ENCODE results near the gene VCAM1. TPM values are rescaled to one million over a fixed set of nuclear protein-coding genes. Genes with fewer than 3 reads are reported as not detected.

The VCAM1 gene
- total RNA-seq, 4 donors from 2014 or later: 5.8 to 25.7 (median 7.9) TPM

- Histone ChIP-seq H3K36me3 (no peaks in the 10 kb centered on the region), H3K4me1 (peaks cover 0 to 14% (median 4%) of the 10 kb centered on the region in 4 donors), H3K4me3 (no peak overlapping the region), H3K9me3 (no peaks in the 10 kb centered on the region), H3K27ac (replicated peaks in 1 of 4) (no peak overlapping the region), H3K27me3 (no peaks in the 10 kb centered on the region)
- TF ChIP-seq, protein P1, sequence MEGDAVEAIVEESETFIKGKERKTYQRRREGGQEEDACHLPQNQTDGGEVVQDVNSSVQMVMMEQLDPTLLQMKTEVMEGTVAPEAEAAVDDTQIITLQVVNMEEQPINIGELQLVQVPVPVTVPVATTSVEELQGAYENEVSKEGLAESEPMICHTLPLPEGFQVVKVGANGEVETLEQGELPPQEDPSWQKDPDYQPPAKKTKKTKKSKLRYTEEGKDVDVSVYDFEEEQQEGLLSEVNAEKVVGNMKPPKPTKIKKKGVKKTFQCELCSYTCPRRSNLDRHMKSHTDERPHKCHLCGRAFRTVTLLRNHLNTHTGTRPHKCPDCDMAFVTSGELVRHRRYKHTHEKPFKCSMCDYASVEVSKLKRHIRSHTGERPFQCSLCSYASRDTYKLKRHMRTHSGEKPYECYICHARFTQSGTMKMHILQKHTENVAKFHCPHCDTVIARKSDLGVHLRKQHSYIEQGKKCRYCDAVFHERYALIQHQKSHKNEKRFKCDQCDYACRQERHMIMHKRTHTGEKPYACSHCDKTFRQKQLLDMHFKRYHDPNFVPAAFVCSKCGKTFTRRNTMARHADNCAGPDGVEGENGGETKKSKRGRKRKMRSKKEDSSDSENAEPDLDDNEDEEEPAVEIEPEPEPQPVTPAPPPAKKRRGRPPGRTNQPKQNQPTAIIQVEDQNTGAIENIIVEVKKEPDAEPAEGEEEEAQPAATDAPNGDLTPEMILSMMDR (IDR thresholded peaks at IDR 0.05): no peak
- TF ChIP-seq POLR2AphosphoS5 (IDR thresholded peaks at IDR 0.05): no peak
- no peak for TF ChIP-seq EP300 (IDR thresholded peaks at IDR 0.05)
- no peak for TF ChIP-seq POLR2A (IDR thresholded peaks at IDR 0.05; ENCODE audit: low read depth)
- no peak for DNase-seq (ENCODE audit: extremely low spot score)
- intact Hi-C loops (cut with DNase I): no loop called here
Observed at GRCh38 chr1:100767176-100767890, 47.8 kb downstream of the VCAM1 start.

GRCh38 chr1:100769323-100769722, 49.8 kb downstream of the VCAM1 start:
- no peak for DNase-seq (ENCODE audit: extremely low spot score)
- H3K4me1 ChIP-seq: peaks cover 0 to 14% (median 4%) of the 10 kb centered on the region in 4 donors
- H3K9me3 ChIP-seq: no peaks in the 10 kb centered on the region
- H3K27me3 ChIP-seq: no peaks in the 10 kb centered on the region
- TF ChIP-seq, protein P1 (IDR thresholded peaks at IDR 0.05): no peak
- no peak for TF ChIP-seq POLR2AphosphoS5 (IDR thresholded peaks at IDR 0.05)
- TF ChIP-seq POLR2A (IDR thresholded peaks at IDR 0.05; ENCODE audit: low read depth): no peak
- no peak for TF ChIP-seq EP300 (IDR thresholded peaks at IDR 0.05)
- no peak overlapping the region for H3K4me3 ChIP-seq
- H3K27ac ChIP-seq (replicated peaks in 1 of 4): no peak overlapping the region
- no peaks in the 10 kb centered on the region for H3K36me3 ChIP-seq
- 88% methylated on average over 2 of the region's 2 CpGs for WGBS
- intact Hi-C loops (cut with DNase I): no loop called here

- Histone ChIP-seq H3K4me1 (peaks cover 0 to 11% (median 4%) of the 10 kb centered on the region in 4 donors), H3K4me3 (no peak overlapping the region), H3K9me3 (no peaks in the 10 kb centered on the region), H3K27me3 (no peaks in the 10 kb centered on the region), H3K36me3 (no peaks in the 10 kb centered on the region), H3K27ac (replicated peaks in 1 of 4) (no peak overlapping the region)
- no peak for DNase-seq (ENCODE audit: extremely low spot score)
- intact Hi-C loops (cut with DNase I): no loop called here
- TF ChIP-seq, protein P1 (IDR thresholded peaks at IDR 0.05): no peak
- TF ChIP-seq POLR2AphosphoS5 (IDR thresholded peaks at IDR 0.05): no peak
- TF ChIP-seq EP300 (IDR thresholded peaks at IDR 0.05): no peak
- TF ChIP-seq POLR2A (IDR thresholded peaks at IDR 0.05; ENCODE audit: low read depth): no peak
- 43% methylated on average over 4 of the region's 4 CpGs for WGBS
Observed at GRCh38 chr1:100769906-100770646, 50.5 kb downstream of the VCAM1 start.

DNA sequence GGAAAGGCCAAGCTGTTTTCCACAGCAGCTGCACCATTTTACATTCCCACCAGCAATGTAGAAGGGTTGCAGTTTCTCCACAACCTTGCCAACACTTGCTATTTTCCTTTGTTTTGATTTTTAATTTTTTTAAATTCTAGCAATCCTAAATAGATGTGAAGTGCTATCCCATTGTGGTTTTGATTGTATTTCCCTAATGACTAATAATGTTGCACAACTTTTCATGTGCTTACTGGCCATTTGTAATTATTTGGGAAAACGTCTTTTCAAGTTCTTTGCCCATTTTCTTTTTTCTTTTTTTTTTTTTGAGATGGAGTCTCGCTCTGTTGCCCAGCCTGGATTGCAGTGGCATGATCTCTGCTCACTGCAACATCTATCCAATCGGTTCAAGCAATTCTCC, 53.9 kb downstream of the VCAM1 start:
- H3K4me3 ChIP-seq: no peak overlapping the region
- no peak for DNase-seq (ENCODE audit: extremely low spot score)
- TF ChIP-seq POLR2AphosphoS5 (IDR thresholded peaks at IDR 0.05) (no peak), POLR2A (IDR thresholded peaks at IDR 0.05; ENCODE audit: low read depth) (no peak), EP300 (IDR thresholded peaks at IDR 0.05) (no peak)
- TF ChIP-seq, protein P1 (IDR thresholded peaks at IDR 0.05): no peak
- H3K36me3 ChIP-seq: no peaks in the 10 kb centered on the region
- intact Hi-C loops (cut with DNase I): no loop called here
- no peaks in the 10 kb centered on the region for H3K27me3 ChIP-seq
- H3K27ac ChIP-seq (replicated peaks in 1 of 4): no peak overlapping the region
- peaks cover 0 to 9% (median 3%) of the 10 kb centered on the region in 4 donors for H3K4me1 ChIP-seq
- WGBS: 87% methylated on average over 3 of the region's 3 CpGs
- H3K9me3 ChIP-seq: no peaks in the 10 kb centered on the region

Measured in esophagus muscularis mucosa (tissue), 4 donors.